ENCODE results near the gene CUL5.

CUL5 gene

DNA sequence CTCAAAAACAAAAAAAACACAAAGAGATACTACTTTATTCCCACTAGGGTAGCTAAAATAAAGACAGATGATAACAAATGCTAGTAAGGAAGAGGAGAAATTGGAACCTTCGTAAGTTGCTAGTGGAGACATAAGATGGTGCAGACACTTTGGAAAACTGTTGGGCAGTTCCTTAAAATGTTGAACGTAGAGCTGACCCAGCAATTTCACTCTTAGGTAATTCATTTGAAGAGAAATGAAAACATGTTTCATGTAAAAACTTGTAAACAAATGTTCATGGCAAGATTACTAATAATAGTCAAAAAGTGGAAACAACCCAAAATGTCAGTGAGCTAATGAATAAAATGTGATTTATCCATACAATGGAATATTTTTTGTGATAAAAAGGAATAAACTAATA, 83.4 kb downstream of the CUL5 start:
- intact Hi-C loops (cut with DNase I; ENCODE audit: low total_unique reads), result no loop called here
- Histone ChIP-seq H3K27ac (no peak overlapping the region), H3K36me3 (peaks cover 26 to 62% (median 28%) of the 10 kb centered on the region in 3 donors), H3K4me3 (no peak overlapping the region), H3K9me3 (no peaks in the 10 kb centered on the region), H3K27me3 (no peaks in the 10 kb centered on the region), H3K4me1 (no peaks in the 10 kb centered on the region)
- DNase-seq, result no peak
- TF ChIP-seq, protein P1, sequence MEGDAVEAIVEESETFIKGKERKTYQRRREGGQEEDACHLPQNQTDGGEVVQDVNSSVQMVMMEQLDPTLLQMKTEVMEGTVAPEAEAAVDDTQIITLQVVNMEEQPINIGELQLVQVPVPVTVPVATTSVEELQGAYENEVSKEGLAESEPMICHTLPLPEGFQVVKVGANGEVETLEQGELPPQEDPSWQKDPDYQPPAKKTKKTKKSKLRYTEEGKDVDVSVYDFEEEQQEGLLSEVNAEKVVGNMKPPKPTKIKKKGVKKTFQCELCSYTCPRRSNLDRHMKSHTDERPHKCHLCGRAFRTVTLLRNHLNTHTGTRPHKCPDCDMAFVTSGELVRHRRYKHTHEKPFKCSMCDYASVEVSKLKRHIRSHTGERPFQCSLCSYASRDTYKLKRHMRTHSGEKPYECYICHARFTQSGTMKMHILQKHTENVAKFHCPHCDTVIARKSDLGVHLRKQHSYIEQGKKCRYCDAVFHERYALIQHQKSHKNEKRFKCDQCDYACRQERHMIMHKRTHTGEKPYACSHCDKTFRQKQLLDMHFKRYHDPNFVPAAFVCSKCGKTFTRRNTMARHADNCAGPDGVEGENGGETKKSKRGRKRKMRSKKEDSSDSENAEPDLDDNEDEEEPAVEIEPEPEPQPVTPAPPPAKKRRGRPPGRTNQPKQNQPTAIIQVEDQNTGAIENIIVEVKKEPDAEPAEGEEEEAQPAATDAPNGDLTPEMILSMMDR (IDR thresholded peaks at IDR 0.05), result no peak

DNA sequence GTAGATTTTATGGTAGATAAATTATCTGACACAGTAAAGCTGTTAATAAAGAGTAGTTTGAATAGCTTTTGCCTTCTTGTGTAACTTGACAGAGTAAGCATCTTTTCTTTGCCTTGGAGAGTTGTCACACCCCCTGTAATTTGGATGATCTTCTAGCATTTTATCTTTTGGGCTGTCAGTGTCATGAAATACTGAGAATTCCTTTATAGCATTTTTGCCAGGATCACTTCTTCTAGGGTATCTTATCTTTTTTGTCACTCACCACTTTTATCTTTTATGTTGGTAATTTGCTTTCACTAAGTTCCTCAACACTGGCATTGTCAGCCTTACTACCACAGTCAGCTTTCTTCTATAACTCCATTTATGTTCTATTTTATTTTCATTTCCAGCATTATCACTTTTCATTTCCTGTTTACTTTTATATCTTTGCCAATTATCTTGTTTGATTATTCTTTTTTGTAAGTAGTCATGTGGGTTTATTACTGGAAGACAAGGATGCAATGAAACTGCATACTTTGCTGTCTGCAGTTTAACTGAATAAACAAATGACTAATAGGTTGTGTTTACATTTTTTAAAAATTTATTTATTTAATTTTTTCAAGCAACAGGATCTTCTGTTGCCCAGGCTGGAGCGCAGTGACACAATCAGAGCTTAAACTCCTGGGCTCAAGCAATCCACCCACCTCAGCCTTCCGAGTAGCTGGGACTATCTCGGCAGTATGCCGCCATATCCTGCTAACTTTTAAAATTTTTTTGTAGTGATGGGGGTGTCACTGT, 84.6 kb downstream of the CUL5 start:
- Histone ChIP-seq H3K27me3 (no peaks in the 10 kb centered on the region), H3K4me1 (no peaks in the 10 kb centered on the region), H3K36me3 (peaks cover 34 to 69% (median 40%) of the 10 kb centered on the region in 3 donors), H3K9me3 (no peaks in the 10 kb centered on the region), H3K27ac (no peak overlapping the region), H3K4me3 (no peak overlapping the region)
- intact Hi-C loops (cut with DNase I; ENCODE audit: low total_unique reads), result no loop called here
- TF ChIP-seq, protein P1 (IDR thresholded peaks at IDR 0.05), result no peak
- no peak for DNase-seq

DNA sequence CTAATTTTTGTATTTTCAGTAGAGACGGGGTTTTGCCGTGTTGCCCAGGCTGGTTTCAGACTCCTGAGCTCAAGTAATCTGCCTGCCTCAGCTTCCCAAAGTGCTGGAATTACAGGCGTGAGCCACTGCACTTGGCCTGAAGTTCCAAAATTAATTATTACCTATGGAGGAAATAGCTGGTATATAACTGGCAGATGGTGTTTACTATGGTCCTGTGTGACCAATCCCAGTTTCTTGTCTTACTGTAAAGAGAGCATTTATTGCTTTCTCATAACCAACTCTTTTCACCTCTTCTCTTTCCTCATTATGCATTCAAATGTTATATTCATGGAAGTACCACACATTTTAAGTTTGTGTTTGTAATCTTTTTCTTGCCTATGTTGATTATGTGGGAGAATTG, 88.5 kb downstream of the CUL5 start:
- Histone ChIP-seq H3K27ac (no peak overlapping the region), H3K4me3 (no peak overlapping the region), H3K9me3 (no peaks in the 10 kb centered on the region), H3K4me1 (no peaks in the 10 kb centered on the region), H3K36me3 (peaks cover 59 to 70% (median 67%) of the 10 kb centered on the region in 3 donors), H3K27me3 (no peaks in the 10 kb centered on the region)
- TF ChIP-seq, protein P1 (IDR thresholded peaks at IDR 0.05), result no peak
- DNase-seq, result no peak
- intact Hi-C loops (cut with DNase I; ENCODE audit: low total_unique reads), result no loop called here

DNA sequence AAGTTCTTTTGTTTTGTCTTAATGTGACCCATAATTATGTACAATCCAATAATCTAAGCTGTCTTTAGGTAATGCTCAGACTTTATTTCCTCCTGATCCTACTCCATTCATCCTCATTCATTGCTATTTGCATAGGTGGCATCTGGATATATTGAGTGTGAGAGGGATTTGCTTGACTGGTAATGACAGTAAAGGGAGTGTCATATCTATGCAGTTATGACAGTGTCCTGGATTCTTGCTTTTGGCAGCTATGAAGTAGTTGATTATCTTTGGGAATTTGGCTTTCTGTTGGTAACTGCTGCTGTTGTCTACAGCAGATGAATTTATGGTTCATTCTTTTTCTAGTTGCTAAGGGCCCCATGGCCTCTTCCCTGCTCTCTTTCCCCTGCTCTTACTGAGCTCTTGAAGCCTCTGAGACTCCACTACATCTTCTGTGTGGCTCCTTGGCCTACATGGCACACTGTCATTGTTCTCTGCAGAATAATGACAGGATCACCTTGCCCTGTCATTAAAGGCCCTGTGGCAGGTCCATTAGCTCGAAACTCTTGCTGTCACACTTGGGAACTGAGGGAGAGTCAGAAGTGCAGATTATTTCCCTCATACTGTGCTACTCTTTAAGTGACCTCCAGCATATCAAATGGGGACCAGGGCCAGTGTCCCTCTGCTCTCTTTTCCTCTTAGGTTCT, 92.5 kb downstream of the CUL5 start:
- H3K27ac ChIP-seq, result no peak overlapping the region
- H3K4me3 ChIP-seq, result no peak overlapping the region
- TF ChIP-seq, protein P1 (IDR thresholded peaks at IDR 0.05), result no peak
- no peak for DNase-seq
- no peaks in the 10 kb centered on the region for H3K4me1 ChIP-seq
- intact Hi-C loops (cut with DNase I; ENCODE audit: low total_unique reads), result no loop called here
- no peaks in the 10 kb centered on the region for H3K27me3 ChIP-seq
- no peaks in the 10 kb centered on the region for H3K9me3 ChIP-seq
- peaks cover 50 to 67% (median 65%) of the 10 kb centered on the region in 3 donors for H3K36me3 ChIP-seq

DNA sequence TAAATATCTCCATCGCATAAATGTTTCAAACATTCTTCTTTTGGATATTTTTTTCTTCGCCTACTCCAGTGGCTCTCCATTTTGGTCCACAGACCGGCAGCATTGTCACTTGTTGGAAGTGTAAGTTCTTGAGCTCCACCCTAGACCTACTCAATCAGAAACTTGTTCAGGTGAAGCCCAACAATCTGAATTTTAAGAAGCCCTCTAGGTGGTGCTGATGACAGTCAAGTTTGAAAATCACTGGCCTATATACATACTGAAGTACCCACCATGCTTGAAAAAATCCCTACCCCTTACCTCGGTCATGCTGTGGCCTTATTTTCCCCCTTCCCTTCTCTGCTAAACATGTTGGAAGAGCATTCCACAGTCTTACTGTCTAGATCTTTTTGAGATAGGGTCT, 102.4 kb downstream of the CUL5 start:
- intact Hi-C loops (cut with DNase I; ENCODE audit: low total_unique reads), result no loop called here
- DNase-seq, result no peak
- no peaks in the 10 kb centered on the region for H3K27me3 ChIP-seq
- no peaks in the 10 kb centered on the region for H3K9me3 ChIP-seq
- no peak overlapping the region for H3K4me3 ChIP-seq
- TF ChIP-seq, protein P1 (IDR thresholded peaks at IDR 0.05), result no peak
- peaks cover 0 to 9% (median 3%) of the 10 kb centered on the region in 3 donors for H3K36me3 ChIP-seq
- H3K4me1 ChIP-seq, result peaks cover 0 to 13% (median 10%) of the 10 kb centered on the region in 4 donors
- no peak overlapping the region for H3K27ac ChIP-seq
